ENCODE data around the gene BRINP2.

Gene BRINP2

GRCh38 chr1:177130451-177130945 is 40.3 kb upstream of the BRINP2 start:
- no peak for DNase-seq (ENCODE audit: extremely low read depth, insufficient read length)
- TF ChIP-seq CTCF (IDR thresholded peaks at IDR 0.05; ENCODE audit: insufficient read depth, low read length, poor library complexity, severe bottlenecking): no peak
- Histone ChIP-seq H3K27me3 (replicated peaks; ENCODE audit: control insufficient read depth, insufficient read depth, low read length) (no peaks in the 10 kb centered on the region; the same call in none of the 2 replicates), H3K4me3 (replicated peaks; ENCODE audit: low read depth, low read length) (no peak overlapping the region), H3K36me3 (ENCODE audit: control insufficient read depth, insufficient read depth, low read length) (no peaks in the 10 kb centered on the region)

DNA sequence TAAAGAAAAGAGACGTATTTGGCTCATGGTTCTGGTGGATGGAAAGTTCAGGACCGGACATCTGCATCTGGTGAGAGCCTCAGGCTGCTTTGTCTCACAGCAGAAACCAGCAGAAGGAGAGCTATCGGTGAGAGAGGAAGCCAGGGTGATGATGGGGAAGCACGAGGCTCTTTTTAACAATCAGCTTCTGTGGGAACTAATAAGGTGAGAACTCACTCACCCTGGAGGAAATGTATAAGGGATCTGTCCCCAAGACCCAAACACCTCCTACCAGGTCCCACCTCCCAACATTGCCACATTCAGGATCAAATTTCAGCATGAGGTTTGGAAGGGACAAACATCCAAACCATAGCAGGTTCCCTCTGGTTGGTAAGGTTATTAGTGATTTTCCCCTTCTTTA is 39.0 kb upstream of the BRINP2 start:
- Histone ChIP-seq H3K27me3 (replicated peaks; ENCODE audit: control insufficient read depth, insufficient read depth, low read length) (no peaks in the 10 kb centered on the region; the same call in 1 of the 2 replicates), H3K36me3 (ENCODE audit: control insufficient read depth, insufficient read depth, low read length) (no peaks in the 10 kb centered on the region), H3K4me3 (replicated peaks; ENCODE audit: low read depth, low read length) (no peak overlapping the region)
- no peak for DNase-seq (ENCODE audit: extremely low read depth, insufficient read length)
- TF ChIP-seq CTCF (IDR thresholded peaks at IDR 0.05; ENCODE audit: insufficient read depth, low read length, poor library complexity, severe bottlenecking): no peak

GRCh38 chr1:177132141-177132540 is 38.6 kb upstream of the BRINP2 start:
- TF ChIP-seq CTCF (IDR thresholded peaks at IDR 0.05; ENCODE audit: insufficient read depth, low read length, poor library complexity, severe bottlenecking): no peak
- no peaks in the 10 kb centered on the region for H3K36me3 ChIP-seq (ENCODE audit: control insufficient read depth, insufficient read depth, low read length)
- no peak overlapping the region for H3K4me3 ChIP-seq (replicated peaks; ENCODE audit: low read depth, low read length)
- no peak for DNase-seq (ENCODE audit: extremely low read depth, insufficient read length)
- no peaks in the 10 kb centered on the region; the same call in 1 of the 2 replicates for H3K27me3 ChIP-seq (replicated peaks; ENCODE audit: control insufficient read depth, insufficient read depth, low read length)

- H3K4me3 ChIP-seq (replicated peaks; ENCODE audit: low read depth, low read length): no peak overlapping the region
- no peaks in the 10 kb centered on the region; the same call in 1 of the 2 replicates for H3K27me3 ChIP-seq (replicated peaks; ENCODE audit: control insufficient read depth, insufficient read depth, low read length)
- no peak for TF ChIP-seq CTCF (IDR thresholded peaks at IDR 0.05; ENCODE audit: insufficient read depth, low read length, poor library complexity, severe bottlenecking)
- DNase-seq (ENCODE audit: extremely low read depth, insufficient read length): no peak
- no peaks in the 10 kb centered on the region for H3K36me3 ChIP-seq (ENCODE audit: control insufficient read depth, insufficient read depth, low read length)
Observed at GRCh38 chr1:177133977-177134538, 36.7 kb upstream of the BRINP2 start.

- no peaks in the 10 kb centered on the region; the same call in 1 of the 2 replicates for H3K27me3 ChIP-seq (replicated peaks; ENCODE audit: control insufficient read depth, insufficient read depth, low read length)
- no peaks in the 10 kb centered on the region for H3K36me3 ChIP-seq (ENCODE audit: control insufficient read depth, insufficient read depth, low read length)
- no peak overlapping the region for H3K4me3 ChIP-seq (replicated peaks; ENCODE audit: low read depth, low read length)
- no peak for DNase-seq (ENCODE audit: extremely low read depth, insufficient read length)
- TF ChIP-seq CTCF (IDR thresholded peaks at IDR 0.05; ENCODE audit: insufficient read depth, low read length, poor library complexity, severe bottlenecking): no peak
Observed at GRCh38 chr1:177135250-177135649, 35.5 kb upstream of the BRINP2 start.

DNA sequence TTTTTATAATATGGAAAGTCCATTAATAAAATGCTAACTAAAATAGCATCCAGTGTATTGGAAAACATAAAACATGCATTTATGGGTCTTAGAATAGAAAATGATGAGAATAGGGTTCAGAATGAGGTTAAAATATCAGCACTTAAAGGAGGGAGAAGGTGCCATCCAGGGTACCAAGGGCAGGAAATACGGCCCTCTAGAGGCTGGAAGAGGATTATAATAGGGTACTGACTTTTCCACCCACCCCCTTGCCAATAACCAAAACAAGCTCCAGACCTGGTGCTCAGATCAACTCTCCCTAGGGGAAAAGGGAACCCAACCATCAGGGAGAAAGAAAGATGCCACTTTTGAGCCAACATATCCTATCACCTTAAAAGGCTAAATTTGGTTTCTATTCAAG is 32.9 kb upstream of the BRINP2 start:
- no peak overlapping the region for H3K4me3 ChIP-seq (replicated peaks; ENCODE audit: low read depth, low read length)
- H3K36me3 ChIP-seq (ENCODE audit: control insufficient read depth, insufficient read depth, low read length): no peaks in the 10 kb centered on the region
- TF ChIP-seq CTCF (IDR thresholded peaks at IDR 0.05; ENCODE audit: insufficient read depth, low read length, poor library complexity, severe bottlenecking): no peak
- H3K27me3 ChIP-seq (replicated peaks; ENCODE audit: control insufficient read depth, insufficient read depth, low read length): no peaks in the 10 kb centered on the region
- no peak for DNase-seq (ENCODE audit: extremely low read depth, insufficient read length)

All from GM06990 (cell line).